ENCODE measurements around the gene NR2C2AP. TPM values are rescaled to one million over a fixed set of nuclear protein-coding genes. Genes with fewer than 3 reads are reported as not detected.

NR2C2AP gene
- total RNA-seq, 1 experiment from 2014 or later: 42.1 TPM

DNA sequence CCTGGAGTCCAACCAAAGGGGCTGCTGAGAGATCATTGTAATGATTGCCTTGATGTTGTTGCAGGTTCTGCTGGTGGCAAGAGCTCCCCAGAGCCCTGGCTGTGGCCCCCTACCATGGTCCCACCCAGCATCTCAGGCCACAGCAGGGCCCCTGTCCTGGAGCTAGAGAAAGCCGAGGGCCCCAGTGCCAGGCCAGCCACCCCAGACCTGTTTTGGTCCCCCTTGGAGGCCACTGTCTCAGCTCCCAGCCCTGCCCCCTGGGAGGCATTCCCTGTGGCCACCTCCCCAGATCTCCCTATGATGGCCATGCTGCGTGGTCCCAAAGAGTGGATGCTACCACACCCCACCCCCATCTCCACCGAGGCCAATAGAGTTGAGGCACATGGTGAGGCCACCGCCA is 24.0 kb upstream of the NR2C2AP start:
- no peak overlapping the region for H3K4me3 ChIP-seq (ENCODE audit: low read depth in 2 of 2, low read length in 2 of 2)
- in situ Hi-C loops (cut with HindIII; ENCODE audit: low pct_unique_long_range_greater_than_20kb, low sequenced_read_pairs) (no loop called here), intact Hi-C loops (cut with micrococcal nuclease; ENCODE audit: unreplicated experiment) (no loop called here)
- H3K9me3 ChIP-seq (ENCODE audit: control insufficient read depth, insufficient read depth, low read depth, low read length): no peaks in the 10 kb centered on the region
- no peak for DNase-seq (ENCODE audit: low read depth, low spot score)
- BruUV-seq (replicated peaks): no TSS peak
- TF ChIP-seq TCF7L2 (IDR thresholded peaks at IDR 0.05; ENCODE audit: low read depth, low read length) (no peak), SIN3A (IDR thresholded peaks at IDR 0.05; ENCODE audit: borderline replicate concordance, insufficient read depth, low read depth, low read length) (no peak), POLR2AphosphoS5 (IDR thresholded peaks at IDR 0.05; ENCODE audit: low read depth, low read length) (no peak), REST (IDR thresholded peaks at IDR 0.05; ENCODE audit: insufficient read depth in 1 of 2, low read depth in 2 of 2, low read length in 1 of 2) (no peak)
- TF ChIP-seq, protein P1, sequence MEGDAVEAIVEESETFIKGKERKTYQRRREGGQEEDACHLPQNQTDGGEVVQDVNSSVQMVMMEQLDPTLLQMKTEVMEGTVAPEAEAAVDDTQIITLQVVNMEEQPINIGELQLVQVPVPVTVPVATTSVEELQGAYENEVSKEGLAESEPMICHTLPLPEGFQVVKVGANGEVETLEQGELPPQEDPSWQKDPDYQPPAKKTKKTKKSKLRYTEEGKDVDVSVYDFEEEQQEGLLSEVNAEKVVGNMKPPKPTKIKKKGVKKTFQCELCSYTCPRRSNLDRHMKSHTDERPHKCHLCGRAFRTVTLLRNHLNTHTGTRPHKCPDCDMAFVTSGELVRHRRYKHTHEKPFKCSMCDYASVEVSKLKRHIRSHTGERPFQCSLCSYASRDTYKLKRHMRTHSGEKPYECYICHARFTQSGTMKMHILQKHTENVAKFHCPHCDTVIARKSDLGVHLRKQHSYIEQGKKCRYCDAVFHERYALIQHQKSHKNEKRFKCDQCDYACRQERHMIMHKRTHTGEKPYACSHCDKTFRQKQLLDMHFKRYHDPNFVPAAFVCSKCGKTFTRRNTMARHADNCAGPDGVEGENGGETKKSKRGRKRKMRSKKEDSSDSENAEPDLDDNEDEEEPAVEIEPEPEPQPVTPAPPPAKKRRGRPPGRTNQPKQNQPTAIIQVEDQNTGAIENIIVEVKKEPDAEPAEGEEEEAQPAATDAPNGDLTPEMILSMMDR (IDR thresholded peaks at IDR 0.05): no peak
- no peak overlapping the region for H3K27ac ChIP-seq (ENCODE audit: low read length)
- ChIA-PET POLR2A (no interaction called here), CTCF (no interaction called here)
- H3K36me3 ChIP-seq (ENCODE audit: control insufficient read depth, insufficient read depth, low read length): no peaks in the 10 kb centered on the region
- ATAC-seq: no peak
- H3K27me3 ChIP-seq (ENCODE audit: control insufficient read depth, insufficient read depth, low read length): no peaks in the 10 kb centered on the region
- H3K4me1 ChIP-seq (ENCODE audit: control insufficient read depth, insufficient read depth, low read length): peaks cover 4% of the 10 kb centered on the region; the same call in 1 of the 2 replicates

DNA sequence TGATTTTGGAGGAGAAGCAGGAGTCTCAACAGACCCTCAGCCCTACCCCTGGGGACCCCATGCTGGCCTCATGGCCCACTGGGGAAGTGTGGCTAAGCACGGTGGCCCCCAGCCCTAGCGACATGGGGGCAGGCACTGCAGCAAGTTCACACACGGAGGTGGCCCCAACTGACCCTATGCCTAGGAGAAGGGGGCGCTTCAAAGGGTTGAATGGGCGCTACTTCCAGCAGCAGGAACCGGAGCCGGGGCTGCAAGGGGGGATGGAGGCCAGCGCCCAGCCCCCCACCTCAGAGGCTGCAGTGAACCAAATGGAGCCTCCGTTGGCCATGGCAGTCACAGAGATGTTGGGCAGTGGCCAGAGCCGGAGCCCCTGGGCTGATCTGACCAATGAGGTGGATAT is 23.4 kb upstream of the NR2C2AP start:
- CTCF ChIA-PET: no interaction called here
- Histone ChIP-seq H3K9me3 (ENCODE audit: control insufficient read depth, insufficient read depth, low read depth, low read length) (no peaks in the 10 kb centered on the region), H3K36me3 (ENCODE audit: control insufficient read depth, insufficient read depth, low read length) (no peaks in the 10 kb centered on the region), H3K4me1 (ENCODE audit: control insufficient read depth, insufficient read depth, low read length) (peaks cover 4% of the 10 kb centered on the region; the same call in 1 of the 2 replicates), H3K4me3 (ENCODE audit: low read depth in 2 of 2, low read length in 2 of 2) (no peak overlapping the region), H3K27ac (ENCODE audit: low read length) (no peak overlapping the region), H3K27me3 (ENCODE audit: control insufficient read depth, insufficient read depth, low read length) (no peaks in the 10 kb centered on the region)
- in situ Hi-C loops (cut with HindIII; ENCODE audit: low pct_unique_long_range_greater_than_20kb, low sequenced_read_pairs): no loop called here
- ATAC-seq: no peak
- no TSS peak for BruUV-seq (replicated peaks)
- POLR2A ChIA-PET: no interaction called here
- intact Hi-C loops (cut with micrococcal nuclease; ENCODE audit: unreplicated experiment): no loop called here
- TF ChIP-seq SIN3A (IDR thresholded peaks at IDR 0.05; ENCODE audit: borderline replicate concordance, insufficient read depth, low read depth, low read length) (no peak), POLR2AphosphoS5 (IDR thresholded peaks at IDR 0.05; ENCODE audit: low read depth, low read length) (no peak)
- DNase-seq (ENCODE audit: low read depth, low spot score): no peak

DNA sequence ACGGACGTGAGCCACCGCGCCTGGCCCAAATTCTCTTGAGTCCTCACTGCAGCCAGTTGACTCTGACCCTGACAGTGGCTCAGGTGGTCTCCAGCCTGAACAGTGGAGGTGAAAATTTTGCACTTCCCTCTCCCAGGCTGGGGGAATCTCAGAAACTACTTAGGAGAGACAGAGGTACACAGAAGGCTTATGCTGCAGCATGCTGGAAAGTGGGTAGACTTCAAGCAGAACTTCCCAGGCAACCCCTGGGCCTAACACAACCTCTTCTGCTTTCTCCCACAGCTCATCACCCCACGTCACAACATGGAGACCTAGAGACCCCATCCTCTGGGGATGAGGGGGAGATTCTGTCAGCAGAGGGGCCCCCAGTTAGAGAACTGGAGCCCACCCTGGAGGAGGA is 23.0 kb upstream of the NR2C2AP start:
- H3K4me3 ChIP-seq (ENCODE audit: low read depth in 2 of 2, low read length in 2 of 2): no peak overlapping the region
- ChIA-PET POLR2A (no interaction called here), CTCF (no interaction called here)
- H3K27me3 ChIP-seq (ENCODE audit: control insufficient read depth, insufficient read depth, low read length): no peaks in the 10 kb centered on the region
- intact Hi-C loops (cut with micrococcal nuclease; ENCODE audit: unreplicated experiment) (no loop called here), in situ Hi-C loops (cut with HindIII; ENCODE audit: low pct_unique_long_range_greater_than_20kb, low sequenced_read_pairs) (no loop called here)
- H3K36me3 ChIP-seq (ENCODE audit: control insufficient read depth, insufficient read depth, low read length): no peaks in the 10 kb centered on the region
- BruUV-seq (replicated peaks): no TSS peak
- H3K27ac ChIP-seq (ENCODE audit: low read length): no peak overlapping the region
- no peaks in the 10 kb centered on the region for H3K9me3 ChIP-seq (ENCODE audit: control insufficient read depth, insufficient read depth, low read depth, low read length)
- TF ChIP-seq REST (IDR thresholded peaks at IDR 0.05; ENCODE audit: insufficient read depth in 1 of 2, low read depth in 2 of 2, low read length in 1 of 2) (no peak), POLR2AphosphoS5 (IDR thresholded peaks at IDR 0.05; ENCODE audit: low read depth, low read length) (no peak), TCF7L2 (IDR thresholded peaks at IDR 0.05; ENCODE audit: low read depth, low read length) (no peak), SIN3A (IDR thresholded peaks at IDR 0.05; ENCODE audit: borderline replicate concordance, insufficient read depth, low read depth, low read length) (no peak)
- TF ChIP-seq, protein P1 (IDR thresholded peaks at IDR 0.05): no peak
- ATAC-seq (no peak), DNase-seq (ENCODE audit: low read depth, low spot score) (no peak)
- peaks cover 4% of the 10 kb centered on the region; the same call in 1 of the 2 replicates for H3K4me1 ChIP-seq (ENCODE audit: control insufficient read depth, insufficient read depth, low read length)
